ENCODE results near the gene CDC14A.

DNA sequence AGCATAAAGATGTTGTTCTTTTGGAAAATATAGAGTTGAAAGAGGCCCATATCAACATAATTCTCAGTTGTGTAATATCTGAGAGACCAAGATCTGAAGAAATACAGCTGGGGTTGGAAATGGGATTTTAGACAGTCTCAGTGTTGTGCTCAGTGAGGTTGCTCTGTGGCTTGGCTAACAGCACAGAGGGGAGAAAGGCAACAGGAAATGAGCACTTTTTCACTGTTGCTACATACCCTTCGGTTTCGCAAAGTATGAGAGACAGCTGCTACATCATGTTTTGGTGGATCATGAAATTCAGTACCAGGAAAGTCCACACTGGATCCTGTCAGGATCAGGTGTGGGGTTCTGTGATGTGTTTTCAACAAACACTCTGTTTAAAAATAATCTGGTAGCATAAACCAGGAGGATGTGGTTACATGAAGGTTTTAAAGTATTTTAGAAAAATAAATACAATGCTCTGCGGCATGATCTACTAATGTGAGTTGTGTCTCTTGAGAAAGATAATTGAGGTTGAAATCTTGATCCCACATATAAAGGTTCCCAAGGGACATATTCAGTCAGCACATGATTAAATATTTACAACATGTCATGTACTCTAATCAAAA is 178.7 kb downstream of the CDC14A start:
- TF ChIP-seq CTCF (IDR thresholded peaks at IDR 0.05) (no peak), RFX5 (IDR thresholded peaks at IDR 0.05; ENCODE audit: low read length) (no peak)

Measured in SK-N-SH (cell line).